ENCODE results near the gene RHEBL1. TPM values are rescaled to one million over a fixed set of nuclear protein-coding genes. Genes with fewer than 3 reads are reported as not detected.
A peak's percentile ranks its signal among the peaks of the same experiment; 100 is the strongest.

Gene RHEBL1
- total RNA-seq, 4 donors from 2014 or later, result 1.1 to 4.3 TPM; not detected in 2

GRCh38 chr12:49023812-49024211 lies 46.0 kb downstream of the RHEBL1 start:
- Histone ChIP-seq H3K27me3 (no peaks in the 10 kb centered on the region), H3K36me3 (peaks cover 5 to 87% (median 42%) of the 10 kb centered on the region in 3 donors), H3K4me1 (peaks cover 0 to 14% (median 6%) of the 10 kb centered on the region in 4 donors), H3K4me3 (no peak overlapping the region), H3K9me3 (no peaks in the 10 kb centered on the region), H3K27ac (no peak overlapping the region)
- DNase-seq (ENCODE audit: low spot score in 2 of 2), result no peak
- no peak for TF ChIP-seq CTCF (IDR thresholded peaks at IDR 0.05)
- no peak for TF ChIP-seq POLR2A (IDR thresholded peaks at IDR 0.05)
- TF ChIP-seq EP300 (IDR thresholded peaks at IDR 0.05), result no peak
- WGBS, 2 donors, result 89 to 93% methylated on average over 2 of the region's 2 CpGs

GRCh38 chr12:49022558-49023178 lies 47.1 kb downstream of the RHEBL1 start:
- Histone ChIP-seq H3K4me3 (no peak overlapping the region), H3K27me3 (no peaks in the 10 kb centered on the region), H3K9me3 (no peaks in the 10 kb centered on the region), H3K36me3 (peaks cover 2 to 76% (median 31%) of the 10 kb centered on the region in 3 donors), H3K27ac (no peak overlapping the region), H3K4me1 (peaks cover 0 to 18% (median 10%) of the 10 kb centered on the region in 4 donors)
- 92 to 93% methylated on average over 15 of the region's 15 CpGs for WGBS, 2 donors
- DNase-seq (ENCODE audit: low spot score in 2 of 2), result no peak
- TF ChIP-seq EP300 (IDR thresholded peaks at IDR 0.05), result no peak
- TF ChIP-seq CTCF (IDR thresholded peaks at IDR 0.05), result no peak
- no peak for TF ChIP-seq POLR2A (IDR thresholded peaks at IDR 0.05)

GRCh38 chr12:49021292-49021915 lies 48.4 kb downstream of the RHEBL1 start:
- Histone ChIP-seq H3K4me3 (no peak overlapping the region), H3K27ac (no peak overlapping the region), H3K36me3 (peaks cover 0 to 63% (median 19%) of the 10 kb centered on the region in 3 donors), H3K4me1 (peaks cover 0 to 29% (median 16%) of the 10 kb centered on the region in 4 donors), H3K27me3 (no peaks in the 10 kb centered on the region), H3K9me3 (no peaks in the 10 kb centered on the region)
- no peak for TF ChIP-seq EP300 (IDR thresholded peaks at IDR 0.05)
- TF ChIP-seq CTCF (IDR thresholded peaks at IDR 0.05), result no peak
- no peak for TF ChIP-seq POLR2A (IDR thresholded peaks at IDR 0.05)
- 64 to 70% methylated on average over 8 to 11 of the region's 11 CpGs for WGBS, 2 donors
- no peak for DNase-seq (ENCODE audit: low spot score in 2 of 2)

GRCh38 chr12:49020441-49020840 lies 49.3 kb downstream of the RHEBL1 start:
- Histone ChIP-seq H3K36me3 (peaks cover 0 to 53% (median 14%) of the 10 kb centered on the region in 3 donors), H3K27ac (peak overlapping the region in 3 of 4 donors; percentile 87 to 98 (median 98)), H3K9me3 (no peaks in the 10 kb centered on the region), H3K27me3 (no peaks in the 10 kb centered on the region), H3K4me1 (peaks cover 0 to 30% (median 16%) of the 10 kb centered on the region in 4 donors), H3K4me3 (no peak overlapping the region)
- no peak for DNase-seq (ENCODE audit: low spot score in 2 of 2)
- TF ChIP-seq POLR2A (IDR thresholded peaks at IDR 0.05) (no peak), CTCF (IDR thresholded peaks at IDR 0.05) (no peak), EP300 (IDR thresholded peaks at IDR 0.05) (no peak)
- 74 to 82% methylated on average over 5 to 6 of the region's 6 CpGs for WGBS, 2 donors

Data from tibial nerve (tissue), 4 donors.